ENCODE results near the gene SLC35F1. TPM values are rescaled to one million over a fixed set of nuclear protein-coding genes. Genes with fewer than 3 reads are reported as not detected.

The SLC35F1 gene
- polyA plus RNA-seq, 1 donor (not counting 4 experiments of a cell fraction or from before 2014, with no cell fraction given) = not detected

GRCh38 chr6:118356054-118356453, 449.0 kb downstream of the SLC35F1 start:
- Histone ChIP-seq H4K20me1 (ENCODE audit: control insufficient read depth, extremely low read depth, insufficient read depth, low read length) (no peaks in the 10 kb centered on the region), H3K4me2 (ENCODE audit: control insufficient read depth, extremely low read depth, insufficient read depth, low read depth, low read length) (no peak overlapping the region), H3K9me3 (ENCODE audit: control insufficient read depth, low read depth, low read length) (no peaks in the 10 kb centered on the region), H3K4me3 (ENCODE audit: control insufficient read depth in 2 of 3, extremely low read depth in 1 of 3, insufficient read depth in 2 of 3, low read depth in 1 of 3, low read length in 3 of 3) (no peak overlapping the region), H3K9me1 (ENCODE audit: control insufficient read depth, extremely low read depth, insufficient read depth, low read length) (no peaks in the 10 kb centered on the region), H3K27me3 (ENCODE audit: control insufficient read depth, extremely low read depth, insufficient read depth, low read length) (no peaks in the 10 kb centered on the region), H2AFZ (ENCODE audit: control insufficient read depth, low read length) (no peak overlapping the region), H3K79me2 (ENCODE audit: control insufficient read depth, insufficient read depth, low read length) (no peaks in the 10 kb centered on the region), H3K9ac (ENCODE audit: control insufficient read depth, extremely low read depth, insufficient read depth, low read length) (no peak overlapping the region), H3K27ac (ENCODE audit: control insufficient read depth, insufficient read depth, low read length) (no peak overlapping the region), H3K36me3 (ENCODE audit: control insufficient read depth in 2 of 2, extremely low read depth in 1 of 2, insufficient read depth in 2 of 2, low read length in 2 of 2) (no peaks in the 10 kb centered on the region), H3K4me1 (ENCODE audit: control insufficient read depth, extremely low read depth, insufficient read depth, low read length) (no peaks in the 10 kb centered on the region)
- DNase-seq (ENCODE audit: low read depth, low spot score) (no peak), FAIRE-seq (no peak)
- dilution Hi-C loops (cut with MboI; ENCODE audit: extremely low pct_ligation_motif_present, low sequenced_read_pairs) = no loop called here
- TF ChIP-seq EZH2 (IDR thresholded peaks at IDR 0.05; ENCODE audit: low read length) (no peak), CTCF (optimal IDR thresholded peaks at IDR 0.05 in 1 of 3, IDR thresholded peaks at IDR 0.05 in 1 of 3, conservative IDR thresholded peaks at IDR 0.05 in 1 of 3; ENCODE audit: extremely low read depth in 1 of 3, insufficient read depth in 2 of 3, low read length in 3 of 3) (no peak)

GRCh38 chr6:118356686-118357085, 449.6 kb downstream of the SLC35F1 start:
- Histone ChIP-seq H3K9me1 (ENCODE audit: control insufficient read depth, extremely low read depth, insufficient read depth, low read length) (no peaks in the 10 kb centered on the region), H3K27ac (ENCODE audit: control insufficient read depth, insufficient read depth, low read length) (no peak overlapping the region), H3K79me2 (ENCODE audit: control insufficient read depth, insufficient read depth, low read length) (no peaks in the 10 kb centered on the region), H3K9ac (ENCODE audit: control insufficient read depth, extremely low read depth, insufficient read depth, low read length) (no peak overlapping the region), H3K4me2 (ENCODE audit: control insufficient read depth, extremely low read depth, insufficient read depth, low read depth, low read length) (no peak overlapping the region), H3K9me3 (ENCODE audit: control insufficient read depth, low read depth, low read length) (no peaks in the 10 kb centered on the region), H2AFZ (ENCODE audit: control insufficient read depth, low read length) (no peak overlapping the region), H3K27me3 (ENCODE audit: control insufficient read depth, extremely low read depth, insufficient read depth, low read length) (no peaks in the 10 kb centered on the region), H3K4me1 (ENCODE audit: control insufficient read depth, extremely low read depth, insufficient read depth, low read length) (no peaks in the 10 kb centered on the region), H3K4me3 (ENCODE audit: control insufficient read depth in 2 of 3, extremely low read depth in 1 of 3, insufficient read depth in 2 of 3, low read depth in 1 of 3, low read length in 3 of 3) (no peak overlapping the region), H3K36me3 (ENCODE audit: control insufficient read depth in 2 of 2, extremely low read depth in 1 of 2, insufficient read depth in 2 of 2, low read length in 2 of 2) (no peaks in the 10 kb centered on the region), H4K20me1 (ENCODE audit: control insufficient read depth, extremely low read depth, insufficient read depth, low read length) (no peaks in the 10 kb centered on the region)
- no peak for DNase-seq (ENCODE audit: low read depth, low spot score)
- dilution Hi-C loops (cut with MboI; ENCODE audit: extremely low pct_ligation_motif_present, low sequenced_read_pairs) = no loop called here
- no peak for FAIRE-seq
- TF ChIP-seq CTCF (optimal IDR thresholded peaks at IDR 0.05 in 1 of 3, IDR thresholded peaks at IDR 0.05 in 1 of 3, conservative IDR thresholded peaks at IDR 0.05 in 1 of 3; ENCODE audit: extremely low read depth in 1 of 3, insufficient read depth in 2 of 3, low read length in 3 of 3) (no peak), EZH2 (IDR thresholded peaks at IDR 0.05; ENCODE audit: low read length) (no peak)

Other genes with a start within 250 kb of the SLC35F1 start
- 14.3 to 29.0 TPM (median 16.5 TPM) in 3 replicates for gene NUS1, start 231.8 kb upstream of the SLC35F1 start, polyA plus RNA-seq